GM23338 (cell line): Measurements from ENCODE around the gene EXOG. TPM values are rescaled to one million over a fixed set of nuclear protein-coding genes. Genes with fewer than 3 reads are reported as not detected.

Source experiments
- ATAC-seq: fragments of 200-7000 bp; cut with Tn5 transposase; 3 replicates; pipeline ENCODE4 v1.9.1; 2020
- DNase-seq: peaks from one replicate; pipeline ENCODE4 v3.0.0-alpha.2; 2015; ENCODE audit warnings: low spot score
- H2AFZ ChIP-seq: fragments of 200-600 bp; sonication (generic); 2 replicates; pipeline ENCODE4 v1.8.0; 2016; ENCODE audit warnings: antibody characterized with exemption, mild to moderate bottlenecking, moderate library complexity
- H3F3A ChIP-seq: fragments of 200-600 bp; sonication (generic); replicated peaks from 2 replicates; pipeline ENCODE4 v1.8.0; 2017; ENCODE audit warnings: antibody characterized with exemption, mixed run types, low read depth
- H3K27ac ChIP-seq: fragments of 200-600 bp; sonication (generic); 2 replicates; pipeline ENCODE4 v1.6.1; 2016; ENCODE audit warnings: low read depth
- H3K27me3 ChIP-seq: fragments of 200-600 bp; sonication (generic); 2 replicates; pipeline ENCODE4 v1.8.0; 2016; ENCODE audit warnings: mild to moderate bottlenecking, mixed run types, moderate library complexity; ENCODE audit not compliant: insufficient read depth
- H3K36me3 ChIP-seq: fragments of 200-600 bp; sonication (generic); 2 replicates; pipeline ENCODE4 v1.8.0; 2016; ENCODE audit warnings: mild to moderate bottlenecking; ENCODE audit not compliant: insufficient read depth
- H3K4me1 ChIP-seq: fragments of 200-600 bp; sonication (generic); 2 replicates; pipeline ENCODE4 v1.8.0; 2016; ENCODE audit warnings: mild to moderate bottlenecking, moderate library complexity; ENCODE audit not compliant: insufficient read depth
- H3K4me2 ChIP-seq: fragments of 200-600 bp; sonication (generic); 2 replicates; pipeline ENCODE4 v1.7.1; 2017; ENCODE audit warnings: mixed run types
- H3K4me3 ChIP-seq: fragments of 200-600 bp; sonication (generic); 2 replicates; pipeline ENCODE4 v1.6.1; 2016; ENCODE audit warnings: mixed run types
- H3K79me2 ChIP-seq: fragments of 200-600 bp; sonication (generic); replicated peaks from 2 replicates; pipeline ENCODE4 v1.8.0; 2017; ENCODE audit warnings: mild to moderate bottlenecking; ENCODE audit not compliant: insufficient read depth
- H3K9me2 ChIP-seq: fragments of 200-600 bp; sonication (generic); 2 replicates; pipeline ENCODE4 v1.8.0; 2017; ENCODE audit not compliant: insufficient read depth
- H4K20me1 ChIP-seq: fragments of 200-600 bp; sonication (generic); replicated peaks from 2 replicates; pipeline ENCODE4 v1.8.0; 2017; ENCODE audit warnings: mild to moderate bottlenecking; ENCODE audit not compliant: insufficient read depth
- H3K27ac Mint-ChIP-seq: 2 replicates; pipeline ENCODE4 v1.8.0; 2020; ENCODE audit warnings: inconsistent platforms, mild to moderate bottlenecking, moderate library complexity, mixed read lengths
- H3K27me3 Mint-ChIP-seq: 3 replicates; pipeline ENCODE4 v1.8.0; 2022; ENCODE audit warnings: low read depth, mild to moderate bottlenecking, moderate library complexity, mixed read lengths, inconsistent platforms; ENCODE audit not compliant: insufficient read depth, poor library complexity
- H3K36me3 Mint-ChIP-seq: 3 replicates; pipeline ENCODE4 v1.8.0; 2021; ENCODE audit warnings: low read depth, mild to moderate bottlenecking, inconsistent platforms, moderate library complexity, mixed read lengths
- H3K4me1 Mint-ChIP-seq: 3 replicates; pipeline ENCODE4 v1.8.0; 2020; ENCODE audit warnings: mild to moderate bottlenecking, inconsistent platforms, mixed read lengths
- H3K4me3 Mint-ChIP-seq: 3 replicates; pipeline ENCODE4 v1.8.0; 2021; ENCODE audit warnings: moderate library complexity, mild to moderate bottlenecking, inconsistent platforms, mixed read lengths
- H3K9me3 Mint-ChIP-seq: 3 replicates; pipeline ENCODE4 v1.8.0; 2020; ENCODE audit warnings: moderate library complexity, mild to moderate bottlenecking, inconsistent platforms, mixed read lengths
- CREB1 ChIP-seq: fragments of 250-450 bp; sonication (Bioruptor Pico); IDR thresholded peaks from 2 replicates; pipeline ENCODE4 v1.5.0; 2020; ENCODE audit warnings: low read depth, mild to moderate bottlenecking, moderate library complexity
- EZH2 ChIP-seq: fragments of 200-600 bp; sonication (generic); IDR thresholded peaks from one replicate; pipeline ENCODE4 v1.8.0; 2017; ENCODE audit warnings: antibody characterized with exemption, mild to moderate bottlenecking, low read depth; ENCODE audit not compliant: unreplicated experiment
- EZH2phosphoT487 ChIP-seq: fragments of 200-600 bp; sonication (generic); IDR thresholded peaks from one replicate; pipeline ENCODE4 v1.8.1; 2018; ENCODE audit warnings: antibody characterized with exemption; ENCODE audit not compliant: unreplicated experiment
- JUNB ChIP-seq: IDR thresholded peaks from one replicate; pipeline ENCODE4 v1.6.1; 2016; ENCODE audit warnings: antibody characterized with exemption; ENCODE audit not compliant: unreplicated experiment
- NANOG ChIP-seq: IDR thresholded peaks from 2 replicates; pipeline ENCODE4 v1.6.1; 2016; ENCODE audit warnings: antibody characterized with exemption, borderline replicate concordance
- POLR2AphosphoS5 ChIP-seq: IDR thresholded peaks from 2 replicates; pipeline ENCODE4 v1.6.1; 2016; ENCODE audit warnings: antibody characterized with exemption, low read depth
- REST ChIP-seq: IDR thresholded peaks from one replicate; pipeline ENCODE4 v1.6.1; 2018; ENCODE audit warnings: antibody characterized with exemption; ENCODE audit not compliant: unreplicated experiment
- STAT1 ChIP-seq: IDR thresholded peaks from one replicate; pipeline ENCODE4 v1.6.1; 2016; ENCODE audit warnings: antibody characterized with exemption; ENCODE audit not compliant: unreplicated experiment
- ZNF114 ChIP-seq: fragments of 250-450 bp; sonication (Bioruptor Pico); IDR thresholded peaks from 2 replicates; pipeline ENCODE4 v1.5.0; 2020; ENCODE audit warnings: mild to moderate bottlenecking, moderate library complexity
- ZNF331 ChIP-seq: fragments of 250-450 bp; sonication (Bioruptor Pico); IDR thresholded peaks from 2 replicates; pipeline ENCODE4 v1.5.0; 2020; ENCODE audit warnings: low read depth, mild to moderate bottlenecking, moderate library complexity
- polyA plus RNA-seq: library from polyadenylated mRNA; unstranded; fragments of >200 nt; fragmentation: Nextera tagmentation; extraction: Ambion mirVana; gene quantifications from 2 replicates; pipeline ENCODE4 v1.2.1, GENCODE V29; 2016
- total RNA-seq: library from RNA; depleted of rRNA; stranded (reverse); fragments of >200 nt; shearing (Covaris generic); gene quantifications from 2 replicates; pipeline ENCODE4 v1.2.3, GENCODE V29; 2014
- TF ChIP-seq, protein P1 (sequence below): IDR thresholded peaks from 2 replicates; pipeline ENCODE4 v1.6.1; 2016; ENCODE audit warnings: antibody characterized with exemption
- TF ChIP-seq, protein P2 (sequence below): fragments of 250-450 bp; sonication (Bioruptor Pico); IDR thresholded peaks from 2 replicates; pipeline ENCODE4 v1.5.0; 2020; ENCODE audit warnings: mild to moderate bottlenecking, moderate library complexity
- TF ChIP-seq, protein P3 (sequence below), 2 experiments: fragments of 200-600 bp in 1 of 2; sonication (generic) in 1 of 2; conservative IDR thresholded peaks; 2 replicates each; pipeline versions ENCODE4 v1.5.1 to v1.6.1; 2016 to 2017; ENCODE audit warnings: antibody characterized with exemption in 2 of 2, low read depth in 2 of 2, mild to moderate bottlenecking in 2 of 2, moderate library complexity in 1 of 2

Gene EXOG
- total and polyA plus RNA-seq, 2 experiments from 2014 or later = 9.7 to 11.3 TPM

DNA sequence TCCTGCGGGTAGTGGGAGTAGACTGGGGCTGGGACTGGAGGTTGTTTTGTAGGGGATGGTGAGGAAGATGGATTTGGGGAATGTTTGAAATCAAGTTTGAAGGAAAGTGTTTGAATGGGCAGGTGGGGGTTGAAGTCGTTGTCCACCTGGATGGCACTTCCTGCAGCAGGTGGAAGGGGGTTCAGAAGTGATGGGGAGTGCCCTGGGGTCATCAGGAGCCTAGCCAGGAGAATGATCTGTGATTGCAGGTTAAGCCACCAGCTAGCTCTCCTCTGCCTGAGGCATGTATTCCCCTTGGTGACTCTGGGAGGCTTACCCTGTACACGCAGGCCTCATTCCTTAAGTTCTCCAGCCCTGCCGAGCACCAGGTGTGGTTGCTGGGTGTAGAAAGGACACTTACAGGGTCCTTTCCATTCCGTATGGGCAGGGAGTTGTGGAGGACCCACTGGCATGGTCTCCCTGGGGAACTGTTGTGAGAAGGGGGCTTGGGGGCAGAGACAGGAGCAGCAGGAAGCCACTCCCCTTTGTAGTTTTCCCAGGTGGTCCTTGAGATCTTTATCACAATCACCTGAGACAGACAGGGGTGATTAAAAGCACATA lies 19.9 kb upstream of the EXOG start:
- no peak for DNase-seq
- no peak overlapping the region for H3K4me3 ChIP-seq
- Mint-ChIP-seq H3K27ac (no peak overlapping the region; the same call in 1 of the 2 replicates), H3K27me3 (peaks cover 4% of the 10 kb centered on the region), H3K36me3 (peaks cover 34% of the 10 kb centered on the region), H3K4me3 (no peak overlapping the region), H3K4me1 (peaks cover 23% of the 10 kb centered on the region), H3K9me3 (peaks cover 4% of the 10 kb centered on the region; the same call in 2 of the 3 replicates)
- no peaks in the 10 kb centered on the region for H3K27me3 ChIP-seq
- no peak overlapping the region for H3K4me2 ChIP-seq
- H3K4me1 ChIP-seq = no peaks in the 10 kb centered on the region
- H3K9me2 ChIP-seq = no peaks in the 10 kb centered on the region
- peaks cover 12% of the 10 kb centered on the region for H3K36me3 ChIP-seq
- H4K20me1 ChIP-seq = peaks cover 31% of the 10 kb centered on the region
- no peak overlapping the region for H2AFZ ChIP-seq
- TF ChIP-seq ZNF114 (CRISPR knock-in tag) (no peak), NANOG (no peak), STAT1 (no peak), ZNF331 (CRISPR knock-in tag) (no peak), EZH2phosphoT487 (no peak), EZH2 (no peak), REST (no peak), CREB1 (CRISPR knock-in tag) (no peak), POLR2AphosphoS5 (no peak), JUNB (no peak)
- TF ChIP-seq, protein P1, sequence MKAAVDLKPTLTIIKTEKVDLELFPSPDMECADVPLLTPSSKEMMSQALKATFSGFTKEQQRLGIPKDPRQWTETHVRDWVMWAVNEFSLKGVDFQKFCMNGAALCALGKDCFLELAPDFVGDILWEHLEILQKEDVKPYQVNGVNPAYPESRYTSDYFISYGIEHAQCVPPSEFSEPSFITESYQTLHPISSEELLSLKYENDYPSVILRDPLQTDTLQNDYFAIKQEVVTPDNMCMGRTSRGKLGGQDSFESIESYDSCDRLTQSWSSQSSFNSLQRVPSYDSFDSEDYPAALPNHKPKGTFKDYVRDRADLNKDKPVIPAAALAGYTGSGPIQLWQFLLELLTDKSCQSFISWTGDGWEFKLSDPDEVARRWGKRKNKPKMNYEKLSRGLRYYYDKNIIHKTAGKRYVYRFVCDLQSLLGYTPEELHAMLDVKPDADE = no peak
- TF ChIP-seq, protein P2, sequence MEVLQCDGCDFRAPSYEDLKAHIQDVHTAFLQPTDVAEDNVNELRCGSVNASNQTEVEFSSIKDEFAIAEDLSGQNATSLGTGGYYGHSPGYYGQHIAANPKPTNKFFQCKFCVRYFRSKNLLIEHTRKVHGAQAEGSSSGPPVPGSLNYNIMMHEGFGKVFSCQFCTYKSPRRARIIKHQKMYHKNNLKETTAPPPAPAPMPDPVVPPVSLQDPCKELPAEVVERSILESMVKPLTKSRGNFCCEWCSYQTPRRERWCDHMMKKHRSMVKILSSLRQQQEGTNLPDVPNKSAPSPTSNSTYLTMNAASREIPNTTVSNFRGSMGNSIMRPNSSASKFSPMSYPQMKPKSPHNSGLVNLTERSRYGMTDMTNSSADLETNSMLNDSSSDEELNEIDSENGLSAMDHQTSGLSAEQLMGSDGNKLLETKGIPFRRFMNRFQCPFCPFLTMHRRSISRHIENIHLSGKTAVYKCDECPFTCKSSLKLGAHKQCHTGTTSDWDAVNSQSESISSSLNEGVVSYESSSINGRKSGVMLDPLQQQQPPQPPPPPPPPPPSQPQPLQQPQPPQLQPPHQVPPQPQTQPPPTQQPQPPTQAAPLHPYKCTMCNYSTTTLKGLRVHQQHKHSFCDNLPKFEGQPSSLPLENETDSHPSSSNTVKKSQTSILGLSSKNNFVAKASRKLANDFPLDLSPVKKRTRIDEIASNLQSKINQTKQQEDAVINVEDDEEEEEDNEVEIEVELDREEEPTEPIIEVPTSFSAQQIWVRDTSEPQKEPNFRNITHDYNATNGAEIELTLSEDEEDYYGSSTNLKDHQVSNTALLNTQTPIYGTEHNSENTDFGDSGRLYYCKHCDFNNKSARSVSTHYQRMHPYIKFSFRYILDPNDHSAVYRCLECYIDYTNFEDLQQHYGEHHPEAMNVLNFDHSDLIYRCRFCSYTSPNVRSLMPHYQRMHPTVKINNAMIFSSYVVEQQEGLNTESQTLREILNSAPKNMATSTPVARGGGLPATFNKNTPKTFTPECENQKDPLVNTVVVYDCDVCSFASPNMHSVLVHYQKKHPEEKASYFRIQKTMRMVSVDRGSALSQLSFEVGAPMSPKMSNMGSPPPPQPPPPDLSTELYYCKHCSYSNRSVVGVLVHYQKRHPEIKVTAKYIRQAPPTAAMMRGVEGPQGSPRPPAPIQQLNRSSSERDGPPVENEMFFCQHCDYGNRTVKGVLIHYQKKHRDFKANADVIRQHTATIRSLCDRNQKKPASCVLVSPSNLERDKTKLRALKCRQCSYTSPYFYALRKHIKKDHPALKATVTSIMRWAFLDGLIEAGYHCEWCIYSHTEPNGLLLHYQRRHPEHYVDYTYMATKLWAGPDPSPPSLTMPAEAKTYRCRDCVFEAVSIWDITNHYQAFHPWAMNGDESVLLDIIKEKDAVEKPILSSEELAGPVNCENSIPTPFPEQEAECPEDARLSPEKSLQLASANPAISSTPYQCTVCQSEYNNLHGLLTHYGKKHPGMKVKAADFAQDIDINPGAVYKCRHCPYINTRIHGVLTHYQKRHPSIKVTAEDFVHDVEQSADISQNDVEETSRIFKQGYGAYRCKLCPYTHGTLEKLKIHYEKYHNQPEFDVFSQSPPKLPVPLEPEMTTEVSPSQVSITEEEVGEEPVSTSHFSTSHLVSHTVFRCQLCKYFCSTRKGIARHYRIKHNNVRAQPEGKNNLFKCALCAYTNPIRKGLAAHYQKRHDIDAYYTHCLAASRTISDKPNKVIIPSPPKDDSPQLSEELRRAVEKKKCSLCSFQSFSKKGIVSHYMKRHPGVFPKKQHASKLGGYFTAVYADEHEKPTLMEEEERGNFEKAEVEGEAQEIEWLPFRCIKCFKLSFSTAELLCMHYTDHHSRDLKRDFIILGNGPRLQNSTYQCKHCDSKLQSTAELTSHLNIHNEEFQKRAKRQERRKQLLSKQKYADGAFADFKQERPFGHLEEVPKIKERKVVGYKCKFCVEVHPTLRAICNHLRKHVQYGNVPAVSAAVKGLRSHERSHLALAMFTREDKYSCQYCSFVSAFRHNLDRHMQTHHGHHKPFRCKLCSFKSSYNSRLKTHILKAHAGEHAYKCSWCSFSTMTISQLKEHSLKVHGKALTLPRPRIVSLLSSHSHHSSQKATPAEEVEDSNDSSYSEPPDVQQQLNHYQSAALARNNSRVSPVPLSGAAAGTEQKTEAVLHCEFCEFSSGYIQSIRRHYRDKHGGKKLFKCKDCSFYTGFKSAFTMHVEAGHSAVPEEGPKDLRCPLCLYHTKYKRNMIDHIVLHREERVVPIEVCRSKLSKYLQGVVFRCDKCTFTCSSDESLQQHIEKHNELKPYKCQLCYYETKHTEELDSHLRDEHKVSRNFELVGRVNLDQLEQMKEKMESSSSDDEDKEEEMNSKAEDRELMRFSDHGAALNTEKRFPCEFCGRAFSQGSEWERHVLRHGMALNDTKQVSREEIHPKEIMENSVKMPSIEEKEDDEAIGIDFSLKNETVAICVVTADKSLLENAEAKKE (CRISPR knock-in tag) = no peak
- TF ChIP-seq, protein P3, sequence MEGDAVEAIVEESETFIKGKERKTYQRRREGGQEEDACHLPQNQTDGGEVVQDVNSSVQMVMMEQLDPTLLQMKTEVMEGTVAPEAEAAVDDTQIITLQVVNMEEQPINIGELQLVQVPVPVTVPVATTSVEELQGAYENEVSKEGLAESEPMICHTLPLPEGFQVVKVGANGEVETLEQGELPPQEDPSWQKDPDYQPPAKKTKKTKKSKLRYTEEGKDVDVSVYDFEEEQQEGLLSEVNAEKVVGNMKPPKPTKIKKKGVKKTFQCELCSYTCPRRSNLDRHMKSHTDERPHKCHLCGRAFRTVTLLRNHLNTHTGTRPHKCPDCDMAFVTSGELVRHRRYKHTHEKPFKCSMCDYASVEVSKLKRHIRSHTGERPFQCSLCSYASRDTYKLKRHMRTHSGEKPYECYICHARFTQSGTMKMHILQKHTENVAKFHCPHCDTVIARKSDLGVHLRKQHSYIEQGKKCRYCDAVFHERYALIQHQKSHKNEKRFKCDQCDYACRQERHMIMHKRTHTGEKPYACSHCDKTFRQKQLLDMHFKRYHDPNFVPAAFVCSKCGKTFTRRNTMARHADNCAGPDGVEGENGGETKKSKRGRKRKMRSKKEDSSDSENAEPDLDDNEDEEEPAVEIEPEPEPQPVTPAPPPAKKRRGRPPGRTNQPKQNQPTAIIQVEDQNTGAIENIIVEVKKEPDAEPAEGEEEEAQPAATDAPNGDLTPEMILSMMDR (conservative IDR thresholded peaks at IDR 0.05; ENCODE audit: low read depth in 2 of 2) = no peak
- no peaks in the 10 kb centered on the region for H3F3A ChIP-seq
- peaks cover 66% of the 10 kb centered on the region for H3K79me2 ChIP-seq
- no peak for ATAC-seq
- no peak overlapping the region for H3K27ac ChIP-seq
